HCEC 1CT (cell line): ENCODE results near the gene SCNN1G.
"Not testable (repeated sequence)": the region's sequence is repeated elsewhere in the genome, so short reads cannot be mapped to it uniquely, and the experiment has no call there.

Experiments used
- DNase-seq: peaks from one replicate; pipeline ENCODE4 v3.0.0-alpha.2; 2017

SCNN1G gene

DNA sequence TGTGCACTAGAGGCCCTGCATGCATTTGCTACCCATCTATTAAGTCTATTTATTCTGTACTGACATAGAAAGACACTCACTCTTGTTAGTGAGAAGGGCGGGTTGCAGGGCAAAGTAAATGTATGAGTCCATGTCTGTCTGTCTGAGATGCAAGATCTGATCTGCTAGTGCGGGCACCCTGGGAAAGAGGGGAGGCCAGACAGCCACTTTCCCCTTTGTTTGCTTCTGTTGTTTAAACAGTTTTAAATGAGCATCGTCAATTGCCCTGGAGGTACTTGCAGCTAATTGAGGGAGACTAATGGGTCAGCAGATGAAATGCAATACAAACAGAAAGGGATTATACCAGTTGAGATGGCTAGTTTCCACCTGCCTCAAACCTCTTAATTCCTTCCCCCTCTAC lies 24.9 kb downstream of the SCNN1G start:
- no peak for DNase-seq

DNA sequence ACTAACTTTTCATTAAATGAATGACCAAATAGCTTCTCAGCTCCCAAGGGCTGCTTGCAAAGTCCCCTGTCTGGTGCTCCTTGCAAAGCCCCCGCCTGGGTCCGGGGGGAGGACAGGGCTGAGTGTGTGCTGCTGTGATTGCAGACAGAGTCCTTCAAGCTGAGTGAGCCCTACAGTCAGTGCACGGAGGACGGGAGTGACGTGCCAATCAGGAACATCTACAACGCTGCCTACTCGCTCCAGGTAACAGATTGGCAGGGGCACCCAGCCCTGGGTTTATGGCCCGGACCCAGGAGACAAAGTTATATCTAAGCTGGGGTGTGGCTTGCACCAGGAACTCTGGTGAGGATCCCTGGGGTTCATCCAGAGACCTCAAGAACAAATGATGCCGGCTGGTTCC lies 27.1 kb downstream of the SCNN1G start:
- no peak for DNase-seq

DNA sequence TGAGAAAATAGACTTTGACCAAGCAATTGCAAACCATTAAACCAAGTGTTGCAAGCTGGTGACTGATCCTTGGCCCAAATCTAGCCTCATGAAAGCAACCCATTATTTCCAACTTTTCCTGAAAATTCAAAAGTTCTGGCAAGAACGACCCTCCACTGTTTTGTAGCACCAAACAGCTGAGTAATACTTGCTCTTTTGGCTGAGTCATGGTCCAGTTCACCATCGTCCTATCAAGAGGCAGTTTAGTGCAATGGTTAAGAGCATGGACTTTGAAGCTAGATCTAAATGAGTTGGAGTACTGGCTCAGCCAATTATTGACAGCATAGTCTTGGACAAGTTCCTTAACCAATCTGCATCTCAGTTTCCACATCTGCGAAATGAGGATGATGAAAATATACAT lies 31.3 kb downstream of the SCNN1G start:
- DNase-seq, result no peak

DNA sequence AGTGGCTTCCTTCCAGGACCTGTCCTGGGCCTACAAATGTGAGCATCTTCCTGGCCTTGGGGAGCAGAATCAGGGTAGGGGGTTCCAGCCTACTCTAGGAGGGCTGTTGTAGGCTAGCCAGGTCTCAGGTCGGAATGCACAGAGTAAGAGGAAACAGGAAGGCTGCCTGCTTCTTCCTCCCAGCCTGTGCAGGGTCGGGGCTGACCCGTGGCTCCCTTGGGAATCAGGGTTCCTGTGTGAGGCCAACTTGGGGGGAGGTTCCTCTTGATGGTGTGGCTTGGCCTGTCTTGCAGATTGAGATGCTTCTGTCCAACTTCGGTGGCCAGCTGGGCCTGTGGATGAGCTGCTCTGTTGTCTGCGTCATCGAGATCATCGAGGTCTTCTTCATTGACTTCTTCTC lies 32.3 kb downstream of the SCNN1G start:
- DNase-seq, result no peak

GRCh38 chr16:23215435-23215834 lies 32.9 kb downstream of the SCNN1G start:
- DNase-seq, result no peak

- no peak for DNase-seq
Measured at GRCh38 chr16:23216658-23217246, 34.2 kb downstream of the SCNN1G start.

- DNase-seq, result no peak
Measured at GRCh38 chr16:23217646-23218045, 35.1 kb downstream of the SCNN1G start.

- no peak for DNase-seq
Measured at GRCh38 chr16:23222929-23223328, 40.4 kb downstream of the SCNN1G start.

GRCh38 chr16:23223368-23223767 lies 40.8 kb downstream of the SCNN1G start:
- no peak for DNase-seq

DNA sequence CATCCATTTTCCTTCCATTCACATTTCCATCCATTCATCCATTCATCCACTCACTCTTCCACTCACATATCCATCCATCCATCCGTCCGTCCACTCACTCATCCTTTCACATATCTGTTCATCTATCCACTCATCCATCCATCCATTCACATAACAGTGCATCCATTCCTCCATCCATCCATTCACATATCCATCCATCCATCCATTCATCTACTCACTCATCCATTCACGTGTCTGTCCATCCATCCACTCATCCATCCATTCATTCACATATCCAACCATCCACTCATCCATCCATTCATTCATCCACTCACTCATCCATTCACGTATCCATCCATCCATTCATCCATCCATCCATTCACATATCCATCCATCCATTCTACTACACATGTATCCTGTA lies 42.6 kb downstream of the SCNN1G start:
- DNase-seq, result no peak

- peak; percentile 15 for DNase-seq
Measured at GRCh38 chr16:23225634-23226033, 43.1 kb downstream of the SCNN1G start.

DNA sequence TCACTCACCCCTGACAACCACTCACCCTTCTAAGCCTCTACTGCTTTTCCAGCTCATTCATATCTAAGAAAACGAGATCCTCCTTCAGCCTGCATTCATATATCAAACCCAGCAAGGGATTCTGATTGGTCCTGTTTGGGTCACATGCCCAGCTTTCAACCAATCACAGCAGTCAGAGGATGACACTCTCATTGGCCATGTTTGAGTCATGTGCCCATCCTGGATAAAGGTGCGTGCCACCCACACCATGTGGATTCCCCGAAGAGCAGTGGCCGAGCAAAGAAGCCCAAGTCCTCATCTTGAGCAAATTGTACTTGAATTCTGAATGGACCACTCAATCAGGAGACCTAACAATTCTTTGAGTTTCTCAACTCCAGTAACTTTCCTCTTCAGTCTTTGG lies 45.0 kb downstream of the SCNN1G start:
- no peak for DNase-seq

DNA sequence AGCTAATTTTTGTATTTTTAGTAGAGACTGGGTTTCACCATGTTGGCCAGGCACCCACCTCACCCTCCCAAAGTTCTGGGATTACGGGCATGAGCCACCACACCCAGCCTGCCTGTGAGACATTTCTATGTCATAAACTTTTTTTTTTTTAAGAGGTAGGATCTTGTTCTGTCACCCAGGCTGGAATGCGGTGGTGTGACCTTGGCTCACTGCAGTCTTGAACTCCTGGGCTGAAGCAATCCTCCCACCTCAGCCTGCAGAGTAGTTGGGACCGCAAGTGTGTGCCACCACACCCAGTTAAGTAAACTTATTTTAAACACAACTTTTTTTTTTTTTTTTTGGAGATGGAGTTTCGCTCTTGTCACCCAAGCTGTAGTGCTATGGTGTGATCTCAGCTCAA lies 47.2 kb downstream of the SCNN1G start:
- DNase-seq, result no peak

DNA sequence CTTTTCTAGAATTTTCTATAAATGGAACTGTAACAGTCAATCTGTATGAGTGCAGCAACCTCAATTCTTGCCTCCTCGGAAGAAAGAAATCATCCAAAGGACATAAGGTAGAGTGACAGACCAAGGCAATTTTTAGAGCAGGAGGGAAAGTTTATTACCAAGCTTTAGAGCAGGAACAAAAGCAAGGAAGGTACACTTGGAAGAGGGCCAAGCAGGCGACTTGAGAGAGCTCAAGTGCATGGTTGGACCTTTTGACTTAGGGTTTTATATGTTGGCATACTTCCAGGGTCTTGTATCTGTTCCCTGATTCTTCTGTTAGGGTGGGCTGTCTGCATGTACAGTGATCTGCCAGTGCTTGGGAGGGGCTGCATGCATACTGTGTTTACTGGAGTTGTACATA lies 50.3 kb downstream of the SCNN1G start:
- no peak for DNase-seq

DNA sequence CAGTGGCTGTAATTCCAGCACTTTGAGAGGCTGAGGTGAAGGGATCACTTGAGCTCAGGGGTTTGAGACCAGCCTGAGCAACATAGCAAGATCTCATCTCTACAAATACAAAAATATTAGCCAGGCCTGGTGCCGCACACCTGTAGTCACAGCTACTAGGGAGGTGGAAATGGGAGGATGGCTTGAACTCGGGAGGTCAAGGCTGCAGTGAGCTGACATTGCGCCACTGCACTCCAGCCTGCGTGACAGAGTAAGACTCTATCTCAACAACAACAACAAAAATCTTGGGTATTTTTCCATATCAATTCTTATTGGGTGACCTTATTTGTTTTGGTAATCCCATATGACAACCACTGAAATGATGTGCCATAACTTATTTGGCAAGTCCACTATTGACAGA lies 52.6 kb downstream of the SCNN1G start:
- no peak for DNase-seq

DNA sequence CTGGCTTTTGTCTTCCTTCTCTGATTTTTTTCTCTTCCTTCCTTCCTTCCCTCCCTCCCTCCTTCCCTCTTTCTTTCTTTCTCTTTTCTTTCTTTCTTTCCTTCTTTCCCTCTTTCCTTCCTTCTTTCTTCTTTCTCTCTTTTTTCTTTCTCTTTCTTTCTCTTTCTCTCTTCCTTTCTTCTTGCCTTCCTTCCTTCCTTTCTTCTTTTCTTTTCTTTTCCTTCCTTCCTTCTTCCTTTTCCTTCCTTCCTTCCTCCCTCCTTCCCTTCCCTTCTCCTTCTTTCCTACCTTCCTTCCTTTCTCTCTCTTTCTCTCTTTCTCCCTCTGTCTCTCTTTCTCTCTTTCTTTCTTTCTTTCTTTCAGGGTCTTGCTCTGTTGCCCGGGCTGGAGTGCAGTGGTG lies 54.4 kb downstream of the SCNN1G start:
- DNase-seq, result no peak

GRCh38 chr16:23240994-23241393 lies 58.4 kb downstream of the SCNN1G start:
- no peak for DNase-seq

DNA sequence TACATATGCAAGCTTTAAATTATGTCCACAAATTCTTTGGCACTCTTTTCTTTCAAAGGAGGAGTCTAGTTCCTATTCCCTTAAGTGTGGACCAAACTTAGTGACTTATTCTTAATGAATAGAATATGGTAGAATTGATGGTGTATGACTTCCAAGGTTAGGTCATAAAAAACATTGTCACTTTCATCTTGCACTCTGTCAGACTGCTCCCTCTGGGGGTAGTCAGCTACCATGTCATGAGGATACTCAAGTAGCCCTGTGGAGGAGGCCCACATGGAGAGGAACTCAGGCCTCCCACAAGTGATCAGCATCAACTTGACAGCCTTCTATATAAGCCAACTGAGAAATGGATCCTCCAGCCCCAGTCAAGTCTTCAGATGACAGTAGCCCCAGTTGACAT lies 61.6 kb downstream of the SCNN1G start:
- DNase-seq, result no peak

DNA sequence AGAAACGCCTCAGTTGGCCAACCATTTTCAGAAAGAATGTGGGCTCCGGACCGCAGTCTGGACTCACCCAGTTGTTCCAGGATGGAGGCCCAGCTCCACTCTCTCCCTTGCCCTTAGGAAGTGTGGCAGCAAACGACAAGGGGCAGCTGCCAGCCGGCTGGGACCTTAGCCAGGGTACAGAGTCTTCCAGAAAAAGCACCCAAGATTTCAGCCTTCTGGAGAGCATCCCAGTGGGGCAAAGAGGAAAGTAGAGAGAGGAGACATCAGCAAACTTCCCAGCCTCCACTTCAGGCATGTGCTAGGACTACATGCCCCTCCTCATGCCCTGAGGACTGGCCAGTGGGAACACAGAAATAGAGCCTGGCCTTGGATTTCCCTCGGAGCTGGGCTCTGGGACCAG lies 62.7 kb downstream of the SCNN1G start:
- no peak for DNase-seq

DNA sequence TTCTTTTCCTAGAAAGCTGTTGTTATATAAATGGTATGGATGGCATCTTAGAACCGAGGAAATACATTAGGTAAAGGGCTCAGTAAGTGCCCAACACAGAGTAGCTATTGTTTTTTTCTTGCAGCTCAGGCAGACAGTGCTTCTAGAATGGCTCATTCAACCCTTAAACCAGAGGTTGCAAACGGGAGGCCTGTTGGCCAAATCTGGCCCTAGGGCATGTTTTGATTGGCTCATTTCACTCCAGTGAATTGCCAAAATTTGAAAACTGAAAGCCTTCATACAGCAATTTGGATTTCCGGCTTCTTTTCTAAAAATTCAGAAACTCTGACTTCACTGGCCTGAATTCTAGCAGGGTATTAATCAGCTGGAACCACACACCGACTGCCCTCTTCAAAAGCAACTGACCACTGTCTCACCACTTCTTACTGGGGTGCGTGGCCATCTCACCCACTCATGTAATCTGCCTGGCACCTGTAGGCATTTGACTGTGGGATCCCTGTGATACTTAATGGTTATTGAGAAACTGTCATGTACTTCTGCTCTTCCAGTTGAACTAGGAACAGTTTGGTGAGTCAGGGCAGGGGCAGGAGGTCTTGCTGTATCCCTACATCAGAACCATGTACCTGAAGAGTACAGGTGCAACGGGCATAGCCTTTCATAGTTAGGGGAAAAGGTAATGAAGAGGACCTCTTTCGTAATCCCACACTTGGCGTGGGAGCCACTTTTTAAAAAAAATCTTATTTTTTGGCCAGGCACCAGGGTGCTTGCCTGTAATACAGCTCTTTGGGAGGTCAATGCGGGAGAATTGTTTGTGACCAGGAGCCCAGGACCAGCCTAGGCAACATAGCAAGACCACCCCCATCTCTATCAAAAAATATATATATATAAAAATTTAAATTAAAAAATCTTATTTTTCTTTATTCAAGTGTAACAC lies 66.0 kb downstream of the SCNN1G start:
- no peak for DNase-seq

DNA sequence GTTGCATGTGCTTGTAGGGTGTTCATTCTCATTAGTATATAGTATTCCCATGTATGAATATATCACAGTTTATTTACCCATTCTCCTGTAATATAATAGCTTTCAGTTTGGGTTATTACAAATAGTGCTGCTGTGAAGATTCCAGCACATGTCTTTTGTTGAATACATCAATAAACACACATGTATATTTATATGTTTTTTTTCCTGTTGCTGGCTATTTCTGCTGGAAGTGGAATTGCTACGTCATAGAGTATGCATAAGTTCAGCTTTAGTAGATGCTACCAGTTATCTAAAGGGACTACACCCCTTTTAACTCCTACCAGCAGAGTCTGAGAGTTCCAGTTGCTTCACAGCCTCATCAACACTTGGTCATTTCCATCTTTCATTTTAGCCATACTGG lies 67.3 kb downstream of the SCNN1G start:
- no peak for DNase-seq

GRCh38 chr16:23252310-23252709 lies 69.8 kb downstream of the SCNN1G start:
- no peak for DNase-seq

DNA sequence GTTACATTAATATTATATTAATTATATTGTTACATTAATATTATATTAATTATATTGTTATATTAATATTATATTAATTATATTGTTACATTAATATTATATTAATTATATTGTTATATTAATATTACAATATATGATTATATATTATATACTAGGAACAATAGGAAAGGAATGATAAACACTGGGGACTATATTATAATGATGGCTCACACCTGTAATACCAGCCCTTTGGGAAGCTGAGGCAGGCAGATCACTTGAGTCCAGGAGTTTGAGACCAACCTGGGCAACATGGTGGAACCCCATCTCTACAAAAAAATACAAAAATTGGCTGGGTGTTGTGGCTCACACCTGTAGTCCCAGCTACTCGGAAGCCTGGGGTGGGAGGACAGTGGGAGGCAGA lies 71.1 kb downstream of the SCNN1G start:
- not testable (repeated sequence) for DNase-seq

GRCh38 chr16:23254338-23254737 lies 71.8 kb downstream of the SCNN1G start:
- DNase-seq, result peak; percentile 25

- DNase-seq, result no peak
Measured at GRCh38 chr16:23255000-23255399, 72.5 kb downstream of the SCNN1G start.
